Hepatocyte (in vitro differentiated cells): ENCODE results near the gene CEP250.

Experiments used
- CTCF ChIP-seq: fragments of 200-600 bp; sonication (generic); IDR thresholded peaks from 2 replicates; pipeline ENCODE4 v1.5.1; 2016; ENCODE audit warnings: antibody characterized with exemption, mild to moderate bottlenecking; ENCODE audit not compliant: poor library complexity
- EZH2 ChIP-seq: fragments of 200-600 bp; sonication (generic); IDR thresholded peaks from 2 replicates; pipeline ENCODE4 v1.6.1; 2016; ENCODE audit warnings: antibody characterized with exemption, mild to moderate bottlenecking, borderline replicate concordance

- TF ChIP-seq CTCF (no peak), EZH2 (no peak)
These were observed 100.7 kb downstream of the CEP250 start for GRCh38 chr20:35555951-35556645.
